ENCODE results near the gene SMIM7.

- TF ChIP-seq EZH2 (IDR thresholded peaks at IDR 0.05) (no peak), CTCF (IDR thresholded peaks at IDR 0.05) (no peak), EZH2phosphoT487 (IDR thresholded peaks at IDR 0.05) (no peak)
These were observed 36.9 kb downstream of the SMIM7 start for GRCh38 chr19:16623066-16623465.
